HG03108 (cell line): ENCODE data around the gene GABRR2.

Source experiments
- ATAC-seq: cut with Tn5 transposase; IDR thresholded peaks from one replicate; pipeline ENCODE4 v1.9.1; 2021; ENCODE audit warnings: moderate library complexity; ENCODE audit not compliant: unreplicated experiment

The GABRR2 gene

DNA sequence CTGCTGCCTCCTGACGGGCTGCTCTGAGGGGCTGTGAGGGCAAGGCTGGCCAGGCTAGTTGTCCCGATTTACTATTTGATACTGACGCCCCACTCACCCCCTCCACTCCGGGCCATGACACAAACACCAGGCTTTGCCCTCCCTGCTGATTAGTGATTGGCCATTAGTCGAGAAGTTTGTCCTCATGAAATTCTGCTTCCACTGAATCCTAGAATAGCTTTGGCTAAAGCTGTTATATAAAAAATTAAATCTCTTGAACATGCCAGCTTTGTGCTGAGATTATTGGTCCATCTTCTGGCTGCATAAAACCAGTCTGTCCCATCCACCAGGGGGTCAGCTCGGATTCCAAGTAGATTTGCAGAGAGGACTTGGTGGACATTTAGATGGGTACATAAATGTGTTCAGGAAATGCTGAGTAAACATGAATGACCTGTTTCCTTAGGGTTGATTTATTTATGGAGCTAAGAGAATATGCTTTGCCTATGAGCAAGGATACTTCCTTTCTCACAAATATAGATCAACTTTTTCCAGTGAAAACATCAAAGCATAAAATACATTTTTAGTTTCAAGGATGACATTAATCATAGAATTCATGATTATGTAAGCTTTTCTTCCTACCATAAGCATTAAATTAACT, at the start of gene GABRR2:
Gene GABRR2 (minus strand): TSS at position 51 of the 637 bp plus-strand sequence. CDS start 134 bp downstream, outside the sequence.
- no peak for ATAC-seq

- no peak for ATAC-seq
Measured at GRCh38 chr6:89364586-89364985, 49.5 kb upstream of the GABRR2 start.

DNA sequence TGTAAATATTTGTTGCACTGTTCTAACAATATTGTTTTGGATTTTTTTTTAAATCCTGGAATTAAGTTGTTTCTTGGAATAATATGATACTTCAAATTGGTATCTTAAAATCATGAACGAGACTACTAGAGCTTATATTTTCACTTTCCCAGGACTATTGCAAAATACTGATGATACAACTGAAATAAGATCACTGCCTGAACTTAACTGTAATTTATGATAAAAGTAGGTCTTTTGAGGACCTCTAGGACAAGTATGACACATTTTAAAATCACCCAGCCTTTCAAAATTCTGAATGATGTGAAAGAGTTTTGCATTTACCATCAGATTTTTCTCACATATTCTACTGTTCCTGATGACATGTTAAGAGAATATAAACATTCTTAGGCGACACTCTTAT, 46.1 kb upstream of the GABRR2 start:
- no peak for ATAC-seq

DNA sequence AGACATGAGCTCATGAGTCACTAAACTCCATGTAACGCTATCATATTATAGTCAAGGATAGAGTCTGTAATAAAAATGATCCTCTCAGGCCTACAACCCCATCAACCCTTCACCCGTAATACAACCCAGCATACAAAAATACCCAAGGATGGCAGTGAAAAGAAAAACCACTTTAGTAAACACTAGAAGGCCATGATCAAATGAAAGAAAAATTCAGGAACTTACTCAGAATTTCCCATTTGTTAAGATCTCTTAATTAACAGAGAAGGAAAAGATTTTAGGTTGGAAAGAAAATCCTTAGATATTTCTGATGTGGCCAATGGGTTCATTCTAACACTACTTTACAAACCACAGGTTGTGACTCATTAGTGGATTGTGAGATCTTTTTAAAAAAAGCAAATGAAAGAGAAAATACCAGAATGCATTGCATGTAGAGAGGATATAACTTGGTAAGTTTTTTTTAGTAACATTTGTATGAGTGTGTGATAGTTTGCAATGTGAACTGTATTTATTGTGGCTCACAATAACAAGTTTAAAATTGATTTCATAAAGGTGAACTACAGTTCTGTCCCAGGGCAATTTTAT, 45.4 kb upstream of the GABRR2 start:
- ATAC-seq = peak; percentile 45

- ATAC-seq = no peak
Measured at GRCh38 chr6:89359561-89359960, 44.5 kb upstream of the GABRR2 start.

DNA sequence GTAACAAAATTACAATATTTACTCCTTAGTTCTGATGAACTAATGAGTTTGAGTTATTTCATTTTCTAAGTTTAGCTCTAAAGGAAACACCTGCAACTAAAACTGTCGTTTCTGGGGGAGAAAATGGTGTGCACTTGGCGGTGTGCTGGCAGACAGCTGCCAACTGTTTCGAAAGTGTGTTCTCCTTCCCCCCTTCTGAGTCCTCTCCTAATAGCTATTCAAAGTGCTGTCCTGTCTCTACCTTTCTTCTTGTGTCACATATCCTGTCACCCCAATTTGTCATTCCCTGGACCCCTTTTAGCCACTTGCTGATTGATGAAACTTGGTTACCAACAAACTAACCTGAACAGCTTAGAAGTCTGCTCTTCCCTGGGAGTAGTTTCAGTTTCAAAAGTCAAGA, 42.3 kb upstream of the GABRR2 start:
- peak; percentile 53 for ATAC-seq

- ATAC-seq = no peak
Measured at GRCh38 chr6:89356642-89357170, 41.6 kb upstream of the GABRR2 start.

DNA sequence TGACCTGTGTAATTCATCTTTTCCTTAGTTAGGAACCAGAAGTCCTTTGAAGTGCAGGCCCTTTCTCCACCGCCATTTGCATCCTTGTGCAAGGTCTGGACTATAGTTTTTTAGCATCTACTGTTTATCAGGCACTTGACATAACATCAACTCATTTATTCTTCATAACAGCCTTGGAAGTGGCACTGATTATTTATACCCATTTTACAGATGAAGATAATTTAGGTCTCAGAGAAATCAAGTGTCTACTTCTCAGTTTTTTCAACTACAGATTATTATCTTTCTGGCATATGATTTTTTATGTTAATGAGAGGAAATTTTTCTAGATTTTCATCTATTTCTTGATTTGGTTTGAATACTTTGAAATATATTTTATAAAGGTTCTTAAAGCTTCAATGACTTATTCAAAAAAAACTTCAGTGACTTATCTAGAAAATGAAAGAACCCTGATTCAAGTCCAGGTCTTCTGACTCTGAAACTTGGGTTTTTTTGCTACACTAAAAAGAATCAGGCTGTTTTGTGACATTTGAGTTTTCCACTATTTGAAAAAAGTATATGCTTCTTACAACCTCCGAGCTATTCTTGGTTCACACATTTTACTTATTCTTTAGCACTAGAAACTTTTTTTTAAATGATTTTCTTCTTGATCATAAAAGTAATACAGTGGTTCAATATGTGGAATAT, 40.6 kb upstream of the GABRR2 start:
- no peak for ATAC-seq

GRCh38 chr6:89353702-89354392, 38.7 kb upstream of the GABRR2 start:
- peak; percentile 16 for ATAC-seq

- ATAC-seq = no peak
Measured at GRCh38 chr6:89353118-89353556, 38.0 kb upstream of the GABRR2 start.

DNA sequence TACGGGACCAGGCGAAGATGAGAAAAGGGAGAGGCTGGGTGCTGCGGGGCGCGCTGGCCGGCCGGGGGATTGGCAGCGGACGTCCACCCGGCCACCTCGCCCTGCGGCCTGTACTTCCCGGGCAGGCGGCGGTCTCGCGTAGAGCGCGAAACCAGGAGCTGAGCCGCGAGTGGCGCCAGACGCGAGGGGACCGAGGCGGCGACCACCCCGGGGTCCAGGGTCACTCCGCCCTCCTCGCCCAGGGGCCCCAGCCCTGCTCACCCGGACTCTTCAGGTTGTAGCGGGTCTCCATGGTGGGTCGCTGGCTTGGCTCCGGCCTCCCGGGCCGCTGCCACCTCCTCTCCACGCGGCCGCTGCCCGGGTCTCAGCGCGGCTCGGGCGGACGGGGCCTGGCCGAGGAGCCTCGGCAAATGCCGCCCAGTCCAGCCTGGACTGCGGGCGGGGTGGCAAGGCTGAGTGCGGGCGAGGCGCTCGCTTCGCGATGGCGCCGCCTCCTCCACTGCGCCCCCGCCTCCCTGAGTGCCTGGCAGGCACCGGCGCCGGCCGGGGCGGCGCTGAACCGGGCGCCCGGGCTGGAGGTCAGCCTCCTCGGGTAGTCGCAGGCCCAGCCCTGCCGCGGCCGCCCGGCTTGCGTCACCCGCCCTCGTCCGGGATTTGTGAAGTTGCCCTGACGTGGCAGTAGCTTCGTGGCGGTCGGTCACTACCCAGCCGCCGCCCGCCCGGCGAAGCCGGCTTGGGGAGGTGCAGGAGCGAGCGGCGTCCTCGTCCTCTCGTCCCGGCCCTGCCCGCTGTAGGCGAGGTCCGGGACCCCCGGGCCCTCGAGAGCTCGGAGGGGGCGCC, 37.4 kb upstream of the GABRR2 start, which contains the start of gene UBE2J1:
Gene UBE2J1 (minus strand): TSS at position 445 of the 840 bp plus-strand sequence. CDS start 153 bp downstream, at position 292.
- ATAC-seq = peak; percentile 34

- no peak for ATAC-seq
Measured at GRCh38 chr6:89351671-89352277, 36.7 kb upstream of the GABRR2 start.

DNA sequence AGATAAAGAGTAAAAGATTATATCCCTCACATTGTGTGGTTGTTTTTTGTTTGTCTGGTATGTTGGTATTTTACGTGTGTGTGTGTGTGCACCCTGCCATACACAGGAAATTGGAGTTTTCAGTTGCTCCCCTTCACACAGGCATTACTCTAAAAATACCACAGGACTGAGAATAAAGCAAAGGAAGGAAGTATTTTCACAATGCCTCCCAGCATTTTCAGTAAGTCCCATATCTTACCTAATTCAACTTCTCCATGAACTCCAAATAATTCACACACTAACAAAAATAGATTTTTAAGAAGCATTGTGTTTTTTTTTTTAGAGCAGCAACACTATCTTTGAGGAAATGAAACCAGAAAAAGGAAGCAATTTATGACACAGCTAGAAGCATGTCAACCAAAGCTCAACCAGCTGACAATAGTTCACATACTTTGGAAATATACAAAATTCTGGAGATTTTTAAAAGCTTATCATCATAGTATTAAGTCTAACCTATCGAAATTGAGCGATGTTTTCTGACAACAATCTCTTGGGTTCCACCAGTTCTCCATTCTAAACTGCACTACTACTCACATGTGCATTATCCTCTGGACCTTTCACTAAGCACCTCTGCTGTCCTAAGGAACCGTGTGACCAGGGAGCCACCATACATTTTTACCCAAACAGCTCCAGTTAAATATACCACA, 35.3 kb upstream of the GABRR2 start:
- ATAC-seq = peak; percentile 36

GRCh38 chr6:89348372-89348771, 33.3 kb upstream of the GABRR2 start:
- ATAC-seq = no peak

DNA sequence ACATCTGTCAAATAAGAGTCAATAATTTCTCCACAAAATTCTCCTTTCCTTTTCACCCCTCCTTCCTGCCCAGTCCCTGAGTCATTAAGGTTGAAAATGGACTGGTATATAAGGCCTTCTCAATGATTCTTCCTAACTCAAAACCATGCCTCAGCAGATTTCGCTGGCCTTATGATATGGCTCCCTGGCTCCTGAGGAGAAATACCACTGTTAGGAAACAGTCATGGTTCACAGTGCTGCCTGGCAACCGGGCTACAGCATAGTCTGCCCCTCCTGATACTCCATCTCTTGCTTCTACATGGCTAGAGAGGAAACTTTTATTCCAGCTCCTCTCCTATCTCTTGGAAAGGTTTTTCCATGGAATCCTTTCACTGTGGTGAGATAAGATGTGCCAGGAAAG, 32.7 kb upstream of the GABRR2 start:
- no peak for ATAC-seq

- ATAC-seq = no peak
Measured at GRCh38 chr6:89346433-89346832, 31.3 kb upstream of the GABRR2 start.

- ATAC-seq = no peak
Measured at GRCh38 chr6:89339565-89339964, 24.5 kb upstream of the GABRR2 start.

DNA sequence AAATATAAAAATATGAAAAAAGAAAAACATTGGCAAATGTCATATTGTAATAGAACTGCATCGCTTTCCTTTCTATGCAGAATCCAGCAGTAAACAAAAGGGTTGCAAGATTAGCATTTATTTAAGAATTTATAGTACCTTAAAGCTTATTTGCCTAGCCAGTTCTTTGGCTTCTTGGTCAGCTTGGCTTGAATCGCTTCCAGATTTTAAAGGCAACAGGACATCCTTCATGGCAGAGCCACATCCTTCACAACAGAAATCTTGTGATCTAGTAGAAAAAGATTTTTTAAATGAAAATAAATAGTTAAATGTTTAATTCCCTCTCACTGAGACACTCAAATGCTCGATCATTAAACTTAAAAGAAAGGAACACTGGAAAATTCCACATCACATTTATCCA, 20.1 kb upstream of the GABRR2 start:
- ATAC-seq = no peak

- ATAC-seq = no peak
Measured at GRCh38 chr6:89330910-89331309, 15.8 kb upstream of the GABRR2 start.
